Activated naive CD8-positive, alpha-beta T cell treated with anti-CD3 and anti-CD28 coated beads, Interleukin-2, amount 50 U/mL, for 24 hours (primary cell): ENCODE results near the gene SEPTIN11.

Experiments
- ATAC-seq: fragments of 150-1000 bp; cut with Tn5 transposase; one replicate; pipeline ENCODE4 v1.10.0; 2021
- DNase-seq: peaks from one replicate; pipeline ENCODE4 v3.0.0; 2021
- H3K27ac Mint-ChIP-seq: one replicate; pipeline ENCODE4 v1.8.0; 2021; ENCODE audit warnings: mild to moderate bottlenecking, mixed read lengths
- H3K27me3 Mint-ChIP-seq: one replicate; pipeline ENCODE4 v1.8.0; 2021; ENCODE audit warnings: mixed read lengths
- H3K36me3 Mint-ChIP-seq: one replicate; pipeline ENCODE4 v1.8.0; 2021; ENCODE audit warnings: low read depth, mixed read lengths
- H3K4me1 Mint-ChIP-seq: one replicate; pipeline ENCODE4 v1.8.0; 2021; ENCODE audit warnings: mixed read lengths
- H3K4me3 Mint-ChIP-seq: one replicate; pipeline ENCODE4 v1.8.0; 2021; ENCODE audit warnings: mild to moderate bottlenecking, moderate library complexity, mixed read lengths
- H3K9me3 Mint-ChIP-seq: one replicate; pipeline ENCODE4 v1.8.0; 2021; ENCODE audit warnings: mixed read lengths

The SEPTIN11 gene

GRCh38 chr4:76981644-76982043 lies 32.1 kb downstream of the SEPTIN11 start:
- peaks cover 4% of the 10 kb centered on the region for H3K9me3 Mint-ChIP-seq
- no peaks in the 10 kb centered on the region for H3K27me3 Mint-ChIP-seq
- H3K36me3 Mint-ChIP-seq = peaks cover 3% of the 10 kb centered on the region
- ATAC-seq (no peak), DNase-seq (no peak)
- peaks cover 77% of the 10 kb centered on the region for H3K4me1 Mint-ChIP-seq
- H3K27ac Mint-ChIP-seq = no peak overlapping the region
- no peak overlapping the region for H3K4me3 Mint-ChIP-seq

GRCh38 chr4:76982638-76983584 lies 33.4 kb downstream of the SEPTIN11 start:
- H3K9me3 Mint-ChIP-seq = peaks cover 4% of the 10 kb centered on the region
- H3K27ac Mint-ChIP-seq = peak overlapping the region; percentile 8
- peaks cover 3% of the 10 kb centered on the region for H3K36me3 Mint-ChIP-seq
- no peak overlapping the region for H3K4me3 Mint-ChIP-seq
- DNase-seq (no peak), ATAC-seq (peak; percentile 31)
- H3K27me3 Mint-ChIP-seq = no peaks in the 10 kb centered on the region
- H3K4me1 Mint-ChIP-seq = peaks cover 77% of the 10 kb centered on the region

- H3K36me3 Mint-ChIP-seq = peaks cover under 1% of the 10 kb centered on the region
- peaks cover 1% of the 10 kb centered on the region for H3K9me3 Mint-ChIP-seq
- peak overlapping the region; percentile 66 for H3K27ac Mint-ChIP-seq
- ATAC-seq (peak; percentile 35), DNase-seq (no peak)
- no peaks in the 10 kb centered on the region for H3K27me3 Mint-ChIP-seq
- peak overlapping the region; percentile 1 for H3K4me3 Mint-ChIP-seq
- peaks cover 79% of the 10 kb centered on the region for H3K4me1 Mint-ChIP-seq
Observed at GRCh38 chr4:76984127-76984526, 34.6 kb downstream of the SEPTIN11 start.

GRCh38 chr4:76984788-76985211 lies 35.2 kb downstream of the SEPTIN11 start:
- no peak for ATAC-seq
- Mint-ChIP-seq H3K36me3 (peaks cover 2% of the 10 kb centered on the region), H3K4me3 (no peak overlapping the region), H3K27me3 (no peaks in the 10 kb centered on the region), H3K9me3 (no peaks in the 10 kb centered on the region), H3K4me1 (peaks cover 85% of the 10 kb centered on the region), H3K27ac (no peak overlapping the region)
- DNase-seq = no peak

GRCh38 chr4:76987153-76987591 lies 37.6 kb downstream of the SEPTIN11 start:
- Mint-ChIP-seq H3K9me3 (peaks cover 5% of the 10 kb centered on the region), H3K4me3 (no peak overlapping the region), H3K27ac (peak overlapping the region; percentile 4), H3K27me3 (no peaks in the 10 kb centered on the region), H3K4me1 (peaks cover 93% of the 10 kb centered on the region), H3K36me3 (peaks cover 11% of the 10 kb centered on the region)
- DNase-seq = no peak
- no peak for ATAC-seq

- Mint-ChIP-seq H3K4me3 (no peak overlapping the region), H3K36me3 (peaks cover 11% of the 10 kb centered on the region), H3K4me1 (peaks cover 93% of the 10 kb centered on the region), H3K27ac (peak overlapping the region; percentile 4), H3K27me3 (no peaks in the 10 kb centered on the region), H3K9me3 (peaks cover 5% of the 10 kb centered on the region)
- ATAC-seq (no peak), DNase-seq (no peak)
Observed at GRCh38 chr4:76987685-76988084, 38.1 kb downstream of the SEPTIN11 start.

- ATAC-seq = peak; percentile 80
- peaks cover 93% of the 10 kb centered on the region for H3K4me1 Mint-ChIP-seq
- DNase-seq = peak; percentile 50
- H3K36me3 Mint-ChIP-seq = peaks cover 15% of the 10 kb centered on the region
- H3K4me3 Mint-ChIP-seq = peak overlapping the region; percentile 67
- H3K27ac Mint-ChIP-seq = peak overlapping the region; percentile 78
- H3K9me3 Mint-ChIP-seq = peaks cover 5% of the 10 kb centered on the region
- no peaks in the 10 kb centered on the region for H3K27me3 Mint-ChIP-seq
Observed at GRCh38 chr4:76989391-76990061, 40.0 kb downstream of the SEPTIN11 start.

GRCh38 chr4:76990288-76991080 lies 40.9 kb downstream of the SEPTIN11 start:
- Mint-ChIP-seq H3K27ac (peak overlapping the region; percentile 78), H3K27me3 (no peaks in the 10 kb centered on the region), H3K9me3 (peaks cover 5% of the 10 kb centered on the region), H3K4me3 (peak overlapping the region; percentile 67), H3K4me1 (peaks cover 87% of the 10 kb centered on the region), H3K36me3 (peaks cover 15% of the 10 kb centered on the region)
- ATAC-seq (no peak), DNase-seq (no peak)

GRCh38 chr4:76991161-76991660 lies 41.7 kb downstream of the SEPTIN11 start:
- Mint-ChIP-seq H3K9me3 (peaks cover 5% of the 10 kb centered on the region), H3K4me1 (peaks cover 87% of the 10 kb centered on the region), H3K36me3 (peaks cover 23% of the 10 kb centered on the region), H3K27me3 (no peaks in the 10 kb centered on the region), H3K4me3 (no peak overlapping the region), H3K27ac (no peak overlapping the region)
- ATAC-seq (no peak), DNase-seq (no peak)

GRCh38 chr4:76993787-76994641 lies 44.5 kb downstream of the SEPTIN11 start:
- H3K36me3 Mint-ChIP-seq = peaks cover 45% of the 10 kb centered on the region
- peak overlapping the region; percentile 69 for H3K27ac Mint-ChIP-seq
- peak overlapping the region; percentile 53 for H3K4me3 Mint-ChIP-seq
- H3K27me3 Mint-ChIP-seq = no peaks in the 10 kb centered on the region
- peaks cover 5% of the 10 kb centered on the region for H3K9me3 Mint-ChIP-seq
- DNase-seq (peak; percentile 27), ATAC-seq (peak; percentile 71)
- H3K4me1 Mint-ChIP-seq = peaks cover 65% of the 10 kb centered on the region

GRCh38 chr4:76995776-76996175 lies 46.2 kb downstream of the SEPTIN11 start:
- no peaks in the 10 kb centered on the region for H3K27me3 Mint-ChIP-seq
- no peak overlapping the region for H3K4me3 Mint-ChIP-seq
- H3K4me1 Mint-ChIP-seq = peaks cover 48% of the 10 kb centered on the region
- ATAC-seq = no peak
- H3K36me3 Mint-ChIP-seq = peaks cover 48% of the 10 kb centered on the region
- H3K27ac Mint-ChIP-seq = no peak overlapping the region
- DNase-seq = no peak
- no peaks in the 10 kb centered on the region for H3K9me3 Mint-ChIP-seq

- no peaks in the 10 kb centered on the region for H3K9me3 Mint-ChIP-seq
- DNase-seq (no peak), ATAC-seq (no peak)
- H3K27ac Mint-ChIP-seq = no peak overlapping the region
- peaks cover 41% of the 10 kb centered on the region for H3K4me1 Mint-ChIP-seq
- peaks cover 48% of the 10 kb centered on the region for H3K36me3 Mint-ChIP-seq
- no peak overlapping the region for H3K4me3 Mint-ChIP-seq
- H3K27me3 Mint-ChIP-seq = no peaks in the 10 kb centered on the region
Observed at GRCh38 chr4:76996445-76996844, 46.9 kb downstream of the SEPTIN11 start.

GRCh38 chr4:76997077-76997476 lies 47.5 kb downstream of the SEPTIN11 start:
- ATAC-seq (no peak), DNase-seq (no peak)
- Mint-ChIP-seq H3K4me3 (no peak overlapping the region), H3K27me3 (no peaks in the 10 kb centered on the region), H3K4me1 (peaks cover 38% of the 10 kb centered on the region), H3K36me3 (peaks cover 49% of the 10 kb centered on the region), H3K9me3 (no peaks in the 10 kb centered on the region), H3K27ac (no peak overlapping the region)
